HTERT RPE-1 (cell line): Measurements from ENCODE around the gene WDFY4.

Experiments
- in situ Hi-C: fragments of 300-500 bp; cut with MboI; formaldehyde crosslinking; loops from 4 replicates; pipeline ENCODE4 v1.14.3; 2020; ENCODE audit warnings: low sequenced_read_pairs

Gene WDFY4

DNA sequence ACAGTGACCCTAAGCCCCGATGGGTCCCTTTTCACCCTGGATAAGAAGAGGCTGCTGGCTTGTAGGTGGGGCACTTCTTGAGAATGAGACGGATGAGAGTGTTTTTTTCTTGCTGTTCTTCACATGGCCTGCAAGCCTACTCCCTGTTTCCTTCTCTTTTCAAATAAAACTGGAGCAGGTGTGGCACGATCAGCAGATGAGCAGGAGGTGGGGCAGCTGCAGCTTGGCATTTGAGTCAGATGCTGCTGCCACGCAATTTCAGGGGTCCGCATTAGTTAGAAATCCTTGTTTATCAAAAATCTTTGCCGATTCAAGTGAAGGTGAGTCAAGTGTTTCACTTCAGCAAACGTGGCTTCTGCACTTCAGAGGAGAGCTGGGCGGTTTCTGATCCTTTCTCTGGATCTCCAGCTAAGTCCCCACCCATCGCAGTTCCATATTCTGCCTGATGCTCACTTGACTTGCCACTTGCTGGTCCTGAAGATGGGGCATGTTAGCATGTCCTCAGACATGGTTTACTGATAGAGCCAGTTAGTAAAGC is 20.8 kb downstream of the WDFY4 start:
- in situ Hi-C loops: no loop called here

DNA sequence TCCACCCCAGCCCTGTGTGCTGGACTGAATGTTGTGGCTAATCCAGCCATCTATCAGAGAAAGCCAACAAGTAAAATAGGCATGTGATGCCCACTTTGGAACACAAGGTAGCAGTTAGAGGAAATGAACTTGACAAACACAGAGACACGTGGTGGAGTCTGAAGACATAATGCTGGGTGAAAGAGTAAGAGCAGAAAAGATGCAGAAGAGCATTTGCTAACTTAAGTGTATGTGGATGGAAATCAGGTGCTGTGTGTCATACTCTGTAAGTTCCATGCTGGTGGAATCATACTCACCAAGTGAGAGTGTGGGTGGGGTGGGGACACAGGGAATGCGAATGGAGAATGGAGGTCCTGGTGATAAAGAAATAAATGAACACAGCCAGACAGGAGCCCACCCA is 22.8 kb downstream of the WDFY4 start:
- in situ Hi-C loops: no loop called here

DNA sequence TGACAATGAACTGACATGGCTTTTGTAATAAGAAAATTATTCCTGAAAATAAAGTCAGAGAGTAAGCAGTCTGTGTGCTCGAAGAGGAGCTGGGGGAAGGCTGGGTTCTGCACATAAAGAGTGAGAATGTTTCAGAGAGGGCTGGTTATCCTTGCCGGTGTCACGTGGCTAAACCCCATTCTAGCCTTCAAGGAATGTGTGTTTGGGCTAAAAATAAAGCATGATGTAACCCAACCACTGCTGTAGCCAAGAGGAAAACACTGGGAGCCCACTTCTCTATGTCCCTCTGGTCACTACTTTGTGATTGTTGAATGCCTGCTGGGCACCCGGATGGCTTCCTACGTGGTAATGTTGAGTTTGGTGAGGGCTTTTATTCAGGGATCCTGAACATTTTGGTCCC is 23.5 kb downstream of the WDFY4 start:
- in situ Hi-C loops: no loop called here

DNA sequence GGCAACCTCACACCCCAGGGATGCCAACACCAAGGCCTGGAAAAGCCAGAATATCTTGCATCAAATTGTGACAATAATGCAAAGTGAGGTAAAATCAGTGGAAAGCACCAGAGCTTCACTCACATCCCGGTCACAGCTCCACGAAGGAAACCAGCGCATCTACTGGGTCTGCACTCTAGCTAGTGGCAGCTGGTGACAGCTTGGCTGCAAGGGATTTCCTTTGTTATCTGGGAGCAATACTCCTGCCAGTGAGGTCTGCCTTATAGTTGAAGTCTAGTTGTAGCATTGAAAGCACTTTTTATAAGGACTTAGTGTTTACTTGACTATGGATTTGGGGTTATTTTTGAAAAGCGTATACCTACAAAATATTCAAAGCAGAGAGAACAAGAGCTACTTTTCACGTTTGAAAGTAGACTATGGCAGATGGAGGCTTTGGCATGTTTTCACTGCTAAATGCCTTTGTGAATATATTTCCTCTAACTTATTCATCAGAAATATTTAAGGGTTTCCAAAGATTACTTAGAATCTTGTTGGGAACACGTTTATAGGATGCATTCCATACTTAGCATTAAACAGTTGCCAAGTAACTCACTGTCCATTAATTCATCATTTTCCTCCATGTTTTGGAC is 26.1 kb downstream of the WDFY4 start:
- in situ Hi-C loops: no loop called here

DNA sequence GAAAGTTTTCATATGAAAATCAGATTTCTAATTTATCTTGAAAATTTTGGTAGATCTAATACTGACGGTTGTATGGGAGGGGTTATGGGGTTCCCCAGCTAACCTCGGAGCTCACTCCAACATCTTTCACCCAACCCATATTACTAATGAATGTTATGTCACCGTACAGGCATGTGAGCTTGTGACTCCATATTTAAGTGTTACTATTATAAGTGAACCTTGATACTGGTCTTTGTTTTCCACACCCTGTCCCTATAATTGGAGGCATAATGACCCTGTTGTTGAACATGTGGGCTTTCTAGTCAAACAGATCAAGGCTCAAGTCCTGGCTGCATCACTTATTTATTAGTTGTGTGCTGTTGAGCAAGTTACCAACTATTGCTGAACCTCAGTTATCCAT is 27.2 kb downstream of the WDFY4 start:
- in situ Hi-C loops: no loop called here

DNA sequence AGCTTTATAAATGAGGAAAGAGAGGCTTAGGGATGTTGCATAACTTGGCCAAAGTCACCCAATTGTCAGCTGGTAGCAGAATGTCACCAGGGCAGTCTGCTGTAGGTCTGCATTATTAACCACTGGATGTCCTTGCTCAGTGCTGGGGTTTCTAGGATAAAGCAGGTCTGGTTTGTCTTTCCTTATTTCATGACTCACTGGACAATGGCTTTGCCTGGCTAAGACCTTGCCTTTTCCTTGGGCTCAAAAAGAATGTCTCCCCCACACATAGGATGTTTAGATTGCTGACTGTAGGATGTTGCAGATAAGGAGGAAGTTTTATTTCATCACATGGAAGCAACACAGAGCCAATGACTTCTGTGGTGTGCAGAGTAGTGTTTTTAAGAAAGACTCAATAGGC is 29.4 kb downstream of the WDFY4 start:
- in situ Hi-C loops: no loop called here

DNA sequence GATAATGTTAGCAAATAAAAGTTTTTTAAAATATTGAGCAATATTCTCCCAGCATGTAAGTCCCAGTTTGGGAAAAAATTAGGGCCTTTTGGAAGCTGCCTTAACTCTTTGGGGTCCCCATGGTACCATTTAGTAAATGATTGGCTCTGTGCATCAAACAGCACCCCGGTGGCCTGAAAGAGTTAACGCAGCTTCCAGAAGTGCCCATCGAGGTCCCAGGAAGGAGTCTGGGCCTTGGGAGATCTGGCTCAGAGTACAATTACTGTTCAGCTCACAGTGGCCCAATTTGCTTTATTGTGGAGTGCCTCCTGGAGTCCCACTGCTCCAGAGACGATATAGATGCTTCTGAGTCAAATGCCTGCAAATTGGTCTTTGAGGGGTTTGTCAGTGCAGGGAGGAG is 31.7 kb downstream of the WDFY4 start:
- in situ Hi-C loops: no loop called here

DNA sequence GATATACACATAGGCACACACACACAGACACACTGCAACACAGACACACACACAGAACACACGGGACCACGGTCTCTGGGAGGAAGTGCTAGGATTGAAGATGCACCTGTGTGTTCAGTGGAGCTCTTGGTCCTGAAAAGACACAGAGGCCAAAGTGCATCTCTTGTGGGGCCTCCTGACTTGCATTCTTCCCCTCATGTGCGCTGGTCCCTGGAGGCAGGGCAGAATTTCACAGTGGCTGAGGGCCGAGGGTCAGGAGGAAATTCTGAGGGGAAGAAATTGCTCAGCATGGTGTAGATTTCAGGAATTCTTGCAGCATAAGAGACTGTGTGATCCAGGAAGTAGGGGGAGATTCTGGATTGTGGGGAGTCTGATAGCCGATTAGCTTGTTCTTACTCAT is 35.9 kb downstream of the WDFY4 start:
- in situ Hi-C loops: no loop called here

DNA sequence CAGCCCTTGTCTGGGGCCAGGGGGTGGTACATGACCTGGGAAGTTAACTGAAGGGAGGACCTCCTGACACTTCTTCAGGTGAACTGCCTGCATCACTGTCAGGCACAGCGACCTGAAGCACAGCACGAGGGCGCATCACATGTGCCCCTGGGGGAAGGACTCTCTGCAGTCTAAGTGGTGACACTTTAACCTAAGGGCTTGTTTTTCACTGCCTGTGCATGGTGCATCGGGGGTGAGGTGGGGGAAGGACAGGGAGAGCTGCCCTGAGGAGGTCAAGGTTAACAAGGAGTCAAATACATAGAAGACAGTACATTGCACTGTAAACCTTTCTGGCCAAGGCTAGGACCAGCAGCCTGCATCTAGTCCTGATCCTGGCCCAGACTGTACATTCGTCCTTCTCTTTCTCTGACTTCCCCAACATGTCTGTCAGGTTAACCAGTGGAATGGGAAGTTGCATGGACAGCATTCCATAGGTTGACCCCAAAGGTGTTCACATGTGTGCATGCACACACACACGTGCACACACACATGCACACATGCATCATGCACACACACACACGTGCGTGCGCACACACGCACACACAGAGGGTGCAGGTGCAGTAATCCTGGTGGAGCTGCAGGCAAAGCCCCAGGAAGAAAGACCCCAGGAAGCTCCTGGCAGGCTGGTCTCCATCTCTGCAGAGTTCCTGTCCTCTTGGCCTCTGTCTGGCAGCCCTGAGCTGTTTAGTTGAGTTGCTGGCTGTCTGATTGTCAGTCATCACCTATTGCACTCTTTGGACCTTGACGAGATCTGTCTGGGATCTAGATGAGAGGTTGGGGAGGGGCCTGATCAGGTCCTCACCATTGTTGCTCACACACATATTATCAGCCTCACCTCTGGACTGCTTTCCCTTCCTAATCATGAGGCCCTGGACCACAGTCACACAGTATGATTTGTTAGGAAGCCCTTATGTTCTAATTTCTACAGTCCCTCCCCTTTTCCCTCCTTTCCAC is 37.8 kb downstream of the WDFY4 start:
- in situ Hi-C loops: no loop called here

DNA sequence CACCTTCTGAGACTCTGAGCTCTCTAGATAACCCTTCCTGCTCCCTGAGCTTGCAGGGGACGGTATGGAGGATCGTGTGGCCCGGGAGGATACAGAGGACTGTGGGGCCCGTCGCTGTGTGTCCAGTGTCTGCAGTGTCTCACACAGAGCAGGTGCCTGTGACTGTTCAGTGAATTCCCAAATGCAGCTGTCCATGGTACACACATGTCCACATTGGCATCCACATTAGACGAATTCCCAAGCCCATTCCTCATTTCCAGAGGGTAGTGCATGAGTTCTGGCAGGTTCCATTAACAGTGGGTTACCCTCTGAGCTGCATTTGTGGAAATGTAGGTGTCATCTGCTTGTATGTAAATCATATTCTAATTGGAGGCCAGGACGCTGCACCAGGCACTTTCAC is 39.5 kb downstream of the WDFY4 start:
- in situ Hi-C loops: no loop called here

DNA sequence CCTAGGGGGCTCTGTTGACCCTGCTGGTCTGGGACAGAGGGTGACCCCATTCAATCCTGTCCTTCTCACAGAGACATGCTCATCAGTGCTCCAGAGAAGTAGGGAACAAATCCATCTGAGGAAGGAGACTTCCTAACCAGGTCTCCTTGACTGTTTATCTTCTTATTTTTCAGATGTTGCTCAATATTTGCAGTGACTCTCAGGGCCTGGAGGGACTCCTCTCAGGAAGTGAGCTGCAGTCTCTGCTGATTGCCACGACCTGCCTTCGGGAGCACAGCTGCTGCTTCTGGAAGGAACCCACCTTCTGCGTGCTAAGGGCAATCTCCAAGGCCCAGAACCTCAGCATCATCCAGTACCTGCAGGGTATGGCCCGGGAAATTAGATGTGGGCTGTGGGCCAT is 41.0 kb downstream of the WDFY4 start:
- in situ Hi-C loops: no loop called here

DNA sequence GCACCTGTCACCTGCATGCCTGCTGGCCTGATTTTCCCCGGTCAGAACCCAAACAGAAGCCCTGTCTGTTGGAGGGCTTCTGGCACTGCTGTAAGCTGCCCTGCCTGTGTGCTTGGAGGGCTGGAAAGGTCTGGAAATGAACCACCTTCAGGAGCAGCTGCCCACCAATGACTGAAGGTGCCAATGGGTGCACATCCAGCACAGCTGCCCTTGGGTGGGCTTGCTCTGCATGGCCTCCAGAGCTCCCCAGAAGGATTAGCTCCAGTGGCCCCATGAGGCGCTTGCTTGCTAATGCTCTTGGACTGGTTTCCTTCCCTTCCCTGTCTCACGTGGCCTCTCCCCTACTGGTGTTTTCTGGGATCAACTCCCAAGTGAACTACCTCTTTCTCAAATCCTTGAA is 43.2 kb downstream of the WDFY4 start:
- in situ Hi-C loops: no loop called here

DNA sequence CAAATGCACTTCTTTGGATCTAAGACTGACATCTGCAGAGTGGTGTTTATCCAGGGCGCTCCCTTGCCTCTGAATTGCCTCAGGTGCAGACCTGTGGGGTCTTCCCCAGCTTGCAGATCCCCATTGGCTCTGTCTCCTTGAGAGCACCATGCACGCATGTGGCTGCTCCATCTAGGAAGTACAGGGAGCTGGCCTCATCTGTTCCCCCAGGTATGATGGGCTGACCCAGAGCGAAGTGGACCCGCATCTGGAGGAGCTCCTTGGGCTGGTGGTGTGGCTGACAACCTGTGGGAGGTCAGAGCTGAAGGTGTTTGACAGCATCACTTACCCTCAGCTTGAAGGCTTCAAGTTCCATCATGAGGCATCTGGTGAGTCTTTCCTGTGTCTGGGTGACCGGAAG is 44.5 kb downstream of the WDFY4 start:
- in situ Hi-C loops: no loop called here

DNA sequence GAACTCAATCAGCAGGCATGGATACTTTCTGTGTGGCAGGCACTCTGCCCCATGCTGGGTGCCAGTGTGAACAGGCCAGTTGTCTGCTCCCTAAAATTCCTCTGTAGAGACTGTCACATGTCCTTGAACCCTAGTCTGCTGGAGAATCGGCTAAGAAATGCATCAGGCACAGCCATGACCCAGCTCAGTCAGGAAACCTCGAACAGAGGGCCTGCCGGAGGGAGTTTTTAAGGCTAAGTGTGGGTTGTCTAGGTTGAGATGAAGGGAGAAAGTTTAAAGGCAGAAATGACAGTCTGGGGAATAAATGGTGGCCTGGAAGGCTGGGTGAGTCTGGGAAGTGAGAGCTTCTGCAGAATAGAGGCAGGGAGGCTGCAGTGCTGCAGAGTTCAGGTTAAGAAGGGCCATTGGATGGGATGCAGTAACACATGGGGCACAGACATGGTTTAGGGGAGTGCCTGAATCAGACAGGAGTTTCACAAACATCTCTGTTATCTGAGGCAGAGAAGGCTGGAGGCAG is 45.3 kb downstream of the WDFY4 start:
- in situ Hi-C loops: no loop called here

DNA sequence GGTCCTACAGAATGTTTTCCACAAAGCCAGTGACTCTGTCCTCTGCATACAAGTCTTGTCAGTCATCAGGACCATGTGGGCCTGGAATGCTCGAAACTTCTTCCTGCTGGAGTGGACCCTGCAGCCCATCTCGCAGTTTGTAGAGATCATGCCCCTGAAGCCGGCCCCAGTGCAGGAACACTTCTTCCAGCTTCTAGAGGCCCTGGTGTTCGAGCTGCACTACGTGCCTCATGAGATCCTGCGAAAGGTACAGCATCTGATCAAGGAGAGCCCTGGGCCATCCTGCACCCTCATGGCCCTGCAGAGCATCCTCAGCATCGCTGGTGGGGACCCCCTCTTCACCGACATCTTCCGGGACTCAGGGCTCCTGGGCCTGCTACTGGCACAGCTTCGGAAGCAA is 46.5 kb downstream of the WDFY4 start:
- in situ Hi-C loops: no loop called here

DNA sequence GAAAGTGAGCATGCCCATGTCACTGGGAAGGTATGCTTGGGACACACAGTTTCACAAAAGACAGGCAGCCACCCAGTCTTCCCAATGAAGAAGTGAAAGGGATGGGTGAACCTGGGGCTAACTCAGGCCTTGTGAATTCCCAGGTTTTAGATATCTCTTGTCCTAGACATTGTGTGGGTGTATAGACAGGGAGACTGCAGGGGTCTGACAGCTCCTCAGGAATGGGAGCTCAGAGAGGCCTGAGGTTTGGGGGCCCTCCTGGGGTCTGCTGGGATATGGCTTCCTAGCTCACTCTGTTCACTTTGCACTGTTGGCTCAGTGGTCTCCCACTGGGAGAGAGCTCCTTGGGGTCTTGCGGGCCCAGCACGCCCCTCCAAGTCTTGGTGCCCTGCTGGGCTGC is 47.0 kb downstream of the WDFY4 start:
- in situ Hi-C loops: no loop called here

DNA sequence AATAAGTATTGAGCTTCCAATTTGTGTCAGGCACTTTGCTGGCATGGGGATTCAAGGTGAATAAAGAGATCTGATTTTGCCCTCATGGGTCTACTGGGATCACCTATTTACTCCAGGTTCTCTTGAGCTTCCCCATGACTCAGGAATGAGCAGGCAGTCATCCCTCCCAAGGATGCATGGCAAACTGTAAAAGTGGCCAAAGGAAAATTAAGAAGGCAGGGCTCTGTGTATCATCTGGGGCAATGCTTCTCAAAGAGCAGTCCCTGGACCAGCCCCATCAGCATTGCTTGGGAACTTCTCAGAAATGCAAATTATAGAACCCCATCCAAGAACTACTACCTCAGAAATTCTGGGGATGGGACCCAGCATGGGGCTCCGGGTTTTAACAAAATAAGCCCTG is 48.7 kb downstream of the WDFY4 start:
- in situ Hi-C loops: no loop called here

DNA sequence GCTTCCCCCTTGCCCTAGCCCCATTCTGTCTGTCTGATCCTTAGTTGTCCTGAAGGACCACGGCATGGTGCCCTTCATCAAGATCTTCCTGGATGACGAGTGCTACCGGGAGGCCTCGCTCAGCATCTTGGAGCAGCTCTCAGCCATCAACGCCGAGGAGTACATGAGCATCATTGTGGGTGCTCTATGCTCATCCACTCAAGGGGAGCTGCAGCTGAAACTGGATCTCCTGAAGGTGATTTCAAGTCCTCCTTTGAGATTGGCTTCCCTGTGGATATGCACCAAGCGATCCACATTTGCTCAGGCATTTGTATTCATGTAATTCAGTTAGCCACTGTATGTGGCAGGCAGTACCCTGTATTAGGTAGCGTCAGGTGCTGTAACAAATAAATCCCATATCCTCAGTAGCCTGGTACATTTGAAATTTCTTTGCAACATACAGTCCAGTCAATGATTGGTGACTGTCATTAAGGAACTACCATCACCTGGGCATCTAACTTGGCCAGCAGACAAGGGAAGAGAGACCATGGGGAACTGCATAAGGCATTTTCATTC is 51.2 kb downstream of the WDFY4 start:
- in situ Hi-C loops: no loop called here

DNA sequence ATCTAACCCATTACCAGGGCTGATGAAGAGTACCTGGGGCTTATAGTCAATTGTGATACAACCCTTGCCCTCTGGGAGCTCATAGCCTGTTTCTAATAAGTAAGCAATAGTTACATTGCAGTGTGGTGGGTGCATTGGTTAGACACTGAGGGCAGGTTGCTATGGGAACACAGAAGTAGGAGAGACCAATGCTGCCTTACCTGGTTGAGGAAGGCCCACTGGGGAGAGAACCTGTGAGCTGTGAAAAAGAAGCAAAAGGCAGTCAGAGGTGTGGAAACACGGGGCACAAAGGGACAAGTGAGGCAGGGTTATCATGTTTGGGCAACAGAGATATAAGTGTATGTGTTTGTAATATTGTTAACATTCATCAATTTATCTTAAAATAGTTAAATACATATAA is 51.9 kb downstream of the WDFY4 start:
- in situ Hi-C loops: no loop called here

DNA sequence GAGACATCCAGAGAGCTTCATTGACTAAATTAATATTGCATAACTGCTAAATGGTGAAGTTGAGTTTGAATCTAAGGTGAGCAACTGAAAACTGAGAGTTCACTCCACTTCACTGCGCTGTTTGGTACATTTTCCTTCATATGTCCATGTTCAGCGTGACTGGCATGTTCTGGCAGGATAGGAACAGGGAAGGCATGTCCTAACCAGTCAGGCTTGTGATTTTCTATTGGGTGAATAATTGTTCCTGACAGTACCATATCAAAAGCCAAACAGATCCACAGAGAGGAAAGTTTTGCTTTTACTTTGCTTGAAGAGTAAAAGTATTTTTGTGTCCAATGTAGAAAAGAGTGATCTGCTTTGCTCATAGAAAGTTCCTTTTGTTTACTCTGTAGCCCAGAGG is 53.2 kb downstream of the WDFY4 start:
- in situ Hi-C loops: no loop called here

DNA sequence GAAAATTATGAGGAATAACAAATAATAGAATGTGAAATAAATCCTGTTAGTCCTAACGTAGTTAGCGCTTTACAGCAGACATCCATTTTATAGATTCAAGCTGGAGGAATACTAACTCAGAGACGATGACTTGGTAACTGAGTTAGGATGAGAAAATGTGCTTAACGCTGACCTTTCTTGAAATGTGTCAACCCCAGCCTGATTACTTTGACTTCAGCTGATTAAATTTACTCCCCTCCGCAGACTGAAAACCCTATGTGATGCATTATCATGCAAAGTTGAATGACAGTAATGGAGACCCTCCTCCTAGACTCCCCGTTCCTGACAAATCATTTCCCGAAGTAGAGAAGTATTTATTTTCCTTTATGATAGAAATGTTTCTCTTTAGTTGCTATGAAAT is 54.5 kb downstream of the WDFY4 start:
- in situ Hi-C loops: no loop called here
